T-helper 2 cell treated with Interferon-gamma antibody and Interleukin-4, amounts not matched to agents 100 ng/mL and 5 ng/mL, for 36 hours (primary cell): ENCODE results near the gene ZCCHC14. TPM values are rescaled to one million over a fixed set of nuclear protein-coding genes. Genes with fewer than 3 reads are reported as not detected.

Experiments
- intact Hi-C: fragments of 100-400 bp; cut with micrococcal nuclease; formaldehyde crosslinking; loops from one replicate; pipeline ENCODE4 v1.15.1; 2023
- total RNA-seq: library from RNA; stranded (reverse); gene quantifications from 2 replicates; pipeline ENCODE4 v1.2.3, GENCODE V29; 2022

The ZCCHC14 gene
- total RNA-seq, 1 donor from 2014 or later: 7.4 TPM

DNA sequence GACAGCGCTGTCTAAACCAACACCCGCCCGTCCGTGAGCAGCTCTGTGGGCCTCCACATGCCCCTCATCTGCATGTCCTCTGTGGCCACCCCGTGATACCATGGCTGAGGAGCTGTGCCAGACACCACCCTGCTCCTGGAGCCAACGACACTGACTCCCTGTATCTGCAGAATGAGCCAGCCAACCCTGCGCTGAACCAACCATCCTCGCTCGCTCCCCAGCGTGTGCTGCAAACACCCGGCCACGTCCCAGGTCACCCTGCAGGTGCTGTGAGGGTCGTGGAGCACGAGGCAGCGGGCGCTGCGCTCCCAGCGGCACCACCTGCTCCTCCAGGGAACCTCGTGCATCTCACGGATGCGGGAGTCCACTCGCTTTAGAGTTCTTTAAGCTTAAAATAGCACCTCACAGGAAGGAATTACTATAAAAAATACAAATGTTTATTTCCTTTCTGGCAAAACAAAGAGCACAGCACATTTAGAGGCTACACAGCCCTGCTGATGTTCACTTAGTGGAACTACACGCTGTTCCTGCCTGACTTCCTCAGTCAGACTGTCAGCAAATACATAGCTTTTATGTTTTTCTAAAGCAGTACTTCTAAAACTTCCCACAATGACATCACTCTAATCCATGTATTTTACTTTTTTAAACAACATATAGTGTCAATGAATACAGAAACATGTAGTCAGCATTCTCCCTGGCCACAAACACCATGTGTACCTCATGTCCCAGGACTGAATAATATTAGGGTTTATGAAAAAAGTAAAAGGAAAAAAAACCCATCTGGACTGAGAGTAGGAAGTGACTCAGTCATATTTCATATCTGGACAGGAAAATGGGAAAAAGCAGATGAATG is 57.2 kb downstream of the ZCCHC14 start:
- intact Hi-C loops: no loop called here

DNA sequence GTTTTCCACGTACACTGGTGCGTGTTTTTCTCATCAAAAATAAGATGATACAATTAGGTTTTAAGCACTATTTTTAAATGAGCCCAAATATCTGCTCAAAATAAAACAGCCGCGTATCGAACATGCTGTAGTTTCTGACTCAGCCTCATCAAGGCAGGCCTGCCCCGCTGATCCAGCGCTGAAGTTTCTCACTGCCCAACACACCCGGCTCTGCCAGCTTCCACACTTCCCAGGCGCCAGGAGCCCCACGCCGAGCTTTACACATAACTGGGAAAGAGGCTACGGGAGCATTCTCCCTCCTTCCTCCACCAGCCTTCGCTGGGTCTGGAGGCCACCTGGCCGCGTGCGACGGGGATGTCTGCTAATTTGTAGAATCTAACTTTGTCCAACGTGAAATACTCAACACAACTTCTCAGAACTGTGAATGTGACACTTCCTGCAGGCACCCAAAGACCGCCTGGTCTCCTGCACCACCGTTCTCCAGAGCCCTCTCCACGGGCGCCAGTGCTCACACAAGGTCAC is 58.6 kb downstream of the ZCCHC14 start:
- intact Hi-C loops: no loop called here

DNA sequence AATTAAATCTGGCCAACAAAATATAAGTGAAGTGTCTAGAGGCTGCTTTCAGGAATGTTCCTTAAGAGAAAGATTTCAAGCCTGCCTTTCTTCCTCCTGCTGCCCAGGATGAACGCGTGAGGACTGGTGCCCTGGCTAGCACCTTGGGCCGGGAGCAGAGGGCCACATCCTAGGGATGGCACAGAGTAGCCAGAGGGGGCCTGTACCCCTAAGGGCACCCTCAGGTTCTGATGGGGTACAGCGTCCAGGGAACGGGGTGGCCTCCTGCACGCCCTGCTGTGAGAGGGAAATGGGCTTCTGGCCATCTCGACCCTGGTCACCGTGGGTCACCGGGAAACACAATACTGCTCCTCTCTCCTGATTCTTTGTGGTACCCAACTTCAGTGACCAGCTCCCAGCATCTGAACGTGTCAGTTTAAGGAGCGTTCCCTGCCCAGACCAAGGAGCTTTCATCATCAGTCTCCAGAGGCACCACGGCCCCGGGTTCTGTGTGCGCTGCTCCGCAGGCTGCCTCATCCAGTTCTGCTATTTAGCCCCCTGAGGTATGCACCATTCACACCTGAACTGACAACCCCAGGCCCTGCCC is 60.4 kb downstream of the ZCCHC14 start:
- intact Hi-C loops: no loop called here

DNA sequence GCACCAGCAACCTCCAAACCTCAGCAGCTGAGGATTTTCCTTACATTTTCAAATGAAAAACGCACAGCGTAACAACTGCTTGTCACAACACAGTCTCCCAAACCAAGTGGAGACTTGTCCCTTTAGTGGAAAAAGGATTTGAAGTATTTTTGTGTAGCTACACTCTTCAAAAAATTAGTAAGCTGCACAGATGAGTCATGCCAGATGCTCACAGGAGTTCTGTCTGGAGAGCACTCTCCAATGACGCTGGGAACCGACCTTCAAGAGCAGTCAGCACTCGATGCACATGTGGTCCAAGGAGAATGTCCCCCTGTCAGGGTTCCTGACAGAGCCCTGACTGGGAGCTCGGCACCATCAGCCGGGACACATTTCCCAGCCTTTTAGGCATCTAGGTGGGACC is 60.9 kb downstream of the ZCCHC14 start:
- intact Hi-C loops: no loop called here

DNA sequence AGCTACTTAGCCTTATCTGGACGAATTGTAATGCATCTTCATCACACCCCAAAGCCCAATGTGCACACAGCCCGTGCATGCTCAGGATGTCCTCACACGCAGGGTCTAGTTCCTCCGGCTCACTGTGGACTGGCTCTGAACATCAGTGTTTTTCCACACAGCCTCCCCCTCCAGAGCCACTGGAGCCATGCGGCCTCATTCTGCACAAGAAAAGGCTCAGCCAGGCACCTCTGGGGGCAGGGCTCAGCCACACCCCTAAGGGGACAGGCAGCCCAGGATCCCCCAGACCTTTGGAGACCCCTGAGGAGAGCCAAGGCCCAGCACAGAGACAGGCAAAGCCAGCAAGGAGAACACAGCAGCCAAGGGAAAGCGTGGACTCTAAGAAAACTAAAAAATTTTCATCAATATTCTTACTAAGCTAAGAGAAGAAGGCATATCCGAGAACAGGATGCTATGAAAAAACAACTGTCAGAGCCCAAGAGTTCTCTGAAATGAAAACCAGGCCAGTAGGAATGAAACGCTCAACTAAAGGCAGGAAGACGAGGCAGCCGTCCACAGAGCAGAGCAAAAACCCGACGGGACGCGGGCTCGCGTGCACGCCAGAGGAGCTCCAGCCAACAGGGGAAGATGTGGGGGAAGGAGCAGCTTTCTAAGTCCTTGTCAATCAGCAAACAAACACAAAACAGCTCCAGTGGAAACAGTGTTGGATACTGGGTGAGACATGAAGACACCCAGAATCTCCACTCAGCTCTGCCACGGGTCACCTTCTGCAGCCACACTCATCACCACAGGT is 66.2 kb downstream of the ZCCHC14 start:
- intact Hi-C loops: no loop called here

DNA sequence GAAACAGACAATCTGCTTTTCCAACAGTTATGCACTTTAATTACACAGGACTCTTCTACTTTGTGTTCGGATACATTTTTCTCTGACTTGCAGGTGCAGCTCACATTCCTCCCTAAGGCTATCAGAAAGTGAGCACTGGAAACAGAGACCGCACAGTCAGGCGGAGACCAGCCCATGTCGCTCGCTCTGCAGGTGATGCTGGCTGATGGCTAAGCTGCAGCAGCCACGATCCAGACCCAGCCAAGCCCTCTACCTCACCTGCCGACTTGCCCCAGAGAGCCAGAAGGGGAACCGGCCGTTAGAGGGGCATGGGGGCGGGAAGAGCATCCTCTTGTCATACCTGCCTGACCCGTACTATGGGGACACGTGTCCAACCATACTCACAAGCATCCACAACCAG is 66.9 kb downstream of the ZCCHC14 start:
- intact Hi-C loops: no loop called here

DNA sequence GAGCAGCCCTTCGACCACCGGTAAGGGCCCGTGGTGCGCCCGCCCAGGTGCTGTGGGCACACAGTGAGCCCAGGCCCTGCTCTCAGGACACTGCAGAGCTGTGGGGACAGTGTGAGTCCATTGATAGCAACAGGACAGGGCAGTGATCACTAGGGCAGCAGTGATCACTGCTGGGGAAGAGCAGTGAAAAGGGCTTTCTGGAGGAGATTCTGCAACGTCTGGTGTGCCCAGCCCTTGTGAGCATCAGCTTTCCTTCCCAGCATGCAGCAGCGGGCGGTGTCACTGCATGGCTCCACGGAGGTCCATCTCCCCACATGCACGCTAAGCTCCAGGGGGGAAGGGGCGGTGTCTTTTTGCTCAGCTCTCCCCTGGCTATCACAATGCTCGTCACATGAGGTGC is 68.6 kb downstream of the ZCCHC14 start:
- intact Hi-C loops: no loop called here

DNA sequence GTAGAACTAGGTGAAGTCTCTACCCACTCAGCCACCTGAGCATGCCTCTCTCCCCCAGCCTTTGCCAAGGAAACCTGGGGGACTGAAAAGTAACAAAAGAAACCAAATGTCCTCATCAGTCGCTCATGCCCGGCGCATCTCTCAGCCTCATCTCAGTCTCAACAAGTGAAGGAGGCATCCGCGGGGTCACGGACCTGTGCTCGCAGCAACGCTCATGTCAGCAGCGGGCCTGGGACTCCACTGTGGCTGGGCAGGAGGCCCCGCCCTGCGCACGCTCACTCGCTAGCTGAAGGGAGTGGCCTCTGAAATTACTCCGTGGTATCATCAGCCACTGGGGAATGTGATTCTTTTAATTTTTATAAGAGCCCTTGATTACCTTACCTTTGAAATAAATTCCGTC is 69.4 kb downstream of the ZCCHC14 start:
- intact Hi-C loops: no loop called here

DNA sequence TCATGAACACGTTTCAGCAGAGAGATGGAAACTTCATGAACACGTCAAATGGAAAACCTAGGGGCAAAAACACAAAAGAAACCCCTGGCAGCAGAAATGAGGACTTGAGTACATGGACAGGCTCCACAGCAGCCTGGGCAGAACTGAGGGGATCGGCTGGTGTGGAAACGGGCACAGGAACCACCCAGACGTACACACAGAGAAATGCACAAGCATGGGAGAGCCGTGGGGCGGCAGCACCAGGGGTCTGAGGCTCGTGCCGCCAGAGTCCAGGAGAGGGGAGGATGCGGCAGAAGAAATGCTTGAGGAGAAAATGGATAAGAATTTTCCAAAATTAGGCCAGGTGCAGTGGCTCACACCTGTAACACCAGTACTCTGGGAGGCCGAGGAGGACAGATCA is 70.7 kb downstream of the ZCCHC14 start:
- intact Hi-C loops: no loop called here

DNA sequence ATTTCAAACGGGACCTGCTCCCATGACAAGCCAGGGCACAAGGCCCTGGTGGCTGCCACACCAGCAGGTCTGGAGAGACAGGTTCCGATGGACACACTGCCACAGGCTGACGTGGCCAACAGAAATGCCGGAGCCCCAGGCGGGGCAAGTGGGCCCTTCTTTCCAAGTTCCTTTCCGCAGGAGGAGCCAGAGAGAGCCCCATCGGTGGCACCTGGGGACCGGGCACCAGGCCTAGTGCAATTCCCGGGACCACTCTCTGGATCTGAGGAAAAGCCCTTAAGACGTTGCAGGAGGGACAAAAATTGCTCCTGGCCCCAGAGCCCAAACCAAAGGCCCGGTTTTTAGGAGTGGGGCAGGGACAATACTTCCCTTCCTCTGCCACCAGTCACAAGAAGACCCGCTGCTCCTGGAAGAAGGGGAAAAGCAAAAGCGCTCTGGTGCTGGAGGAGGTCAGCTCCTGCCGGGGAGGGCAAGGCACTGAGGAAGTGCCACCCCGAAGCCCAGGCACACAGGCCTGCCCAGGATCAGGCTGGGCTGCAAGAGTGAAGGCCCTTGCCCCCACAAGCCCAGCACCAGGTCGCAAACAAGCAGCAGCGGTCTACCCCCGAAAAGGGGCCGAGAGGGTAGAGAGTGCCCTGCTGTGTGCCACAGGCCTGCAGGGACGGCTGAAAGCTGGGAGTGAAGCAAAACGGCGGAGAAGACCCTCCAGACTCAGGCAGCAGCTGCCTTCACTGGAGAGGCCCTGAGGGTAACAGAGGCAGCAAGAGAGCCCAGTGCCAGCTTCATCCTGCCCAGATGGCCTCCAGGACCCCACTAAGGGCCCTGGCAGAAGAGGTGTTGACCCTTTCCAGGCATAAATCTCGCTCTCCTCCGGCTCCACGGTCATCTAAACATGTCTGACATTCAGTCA is 71.6 kb downstream of the ZCCHC14 start:
- intact Hi-C loops: no loop called here

DNA sequence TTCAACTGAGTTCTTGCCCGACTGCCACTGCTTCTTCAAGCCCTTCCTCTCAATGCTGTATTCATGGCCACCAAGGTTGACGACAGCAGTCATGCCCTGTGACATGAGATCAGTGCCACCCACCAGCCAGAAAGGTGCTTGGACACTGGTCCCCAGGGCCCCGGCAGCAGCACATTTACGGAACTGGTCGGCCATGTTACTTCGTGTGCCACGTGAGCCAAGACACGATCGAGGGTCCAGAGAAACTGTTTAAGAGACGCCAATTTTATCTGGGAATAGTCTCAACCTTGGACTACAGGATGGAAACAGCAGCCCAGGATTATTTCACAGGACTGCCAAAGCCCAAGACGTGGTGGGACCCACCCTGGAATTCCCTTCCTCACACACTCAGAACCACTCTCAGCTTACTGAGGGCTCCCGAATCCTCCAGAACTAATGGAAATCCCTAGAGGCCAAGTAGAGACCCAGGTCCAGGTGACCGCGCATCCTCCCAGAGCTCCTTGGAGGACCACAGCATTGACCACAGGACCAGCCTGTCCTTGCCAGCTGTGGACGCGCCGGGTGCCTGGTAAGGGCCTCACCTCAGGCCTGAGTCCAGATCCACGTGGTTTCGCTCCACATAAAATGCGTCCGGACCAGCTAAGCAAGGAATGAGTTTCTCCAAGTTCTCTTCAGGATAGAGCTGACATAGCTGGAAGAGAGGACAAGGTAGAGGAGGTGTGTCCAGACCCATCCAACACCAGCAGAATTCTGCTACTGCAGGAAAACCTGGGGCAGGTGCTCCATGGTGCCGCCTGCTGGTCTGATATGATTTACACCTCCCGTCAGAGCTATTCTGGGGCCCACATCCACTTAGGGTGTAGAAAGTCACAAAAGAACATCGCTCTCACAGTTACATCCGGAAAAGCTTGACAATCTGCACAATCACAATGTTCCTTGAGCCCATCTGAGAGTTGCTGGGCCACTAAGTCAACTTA is 72.5 kb downstream of the ZCCHC14 start:
- intact Hi-C loops: no loop called here

DNA sequence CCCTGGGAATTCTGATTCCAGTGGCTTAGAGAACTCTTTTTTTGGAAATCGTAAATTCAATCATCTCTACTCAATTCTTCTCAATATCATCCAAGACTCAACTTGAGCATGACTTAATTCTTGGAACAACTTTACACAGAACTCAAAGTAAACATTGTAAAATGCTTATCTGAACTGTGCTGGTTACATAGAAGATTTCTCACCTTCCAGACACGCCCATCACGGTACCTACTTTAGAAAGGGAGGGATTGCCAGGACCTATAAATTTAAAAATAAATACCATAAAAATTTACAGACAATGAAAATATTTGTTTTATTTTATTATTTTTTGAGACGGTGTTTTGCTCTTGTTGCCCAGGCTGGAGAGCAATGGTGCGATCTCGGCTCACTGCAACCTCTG is 74.2 kb downstream of the ZCCHC14 start:
- intact Hi-C loops: loop anchor here (5.0 kb wide), 1 partner anchor 219 kb away; no protein-coding TSS in a partner anchor

DNA sequence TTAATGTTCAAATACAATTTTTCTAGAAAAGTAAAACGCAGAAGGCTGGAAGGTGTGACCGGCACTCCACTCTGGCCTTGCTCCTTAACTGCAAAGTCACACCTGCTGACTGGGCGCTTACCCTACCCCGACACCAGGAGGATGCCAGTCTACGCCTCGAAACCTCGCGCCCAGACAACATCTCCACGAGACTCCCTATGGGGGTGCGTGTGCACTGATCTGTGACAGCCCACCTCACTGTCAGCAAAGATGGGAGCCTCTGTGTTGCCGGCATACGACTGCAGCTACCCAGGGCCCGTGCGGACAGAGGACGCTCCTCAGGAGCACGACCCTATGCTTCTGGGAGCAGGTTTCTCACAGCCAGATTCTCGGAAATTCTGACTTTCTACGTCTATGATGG is 74.6 kb downstream of the ZCCHC14 start:
- intact Hi-C loops: loop anchor here (5.0 kb wide), 1 partner anchor 219 kb away; no protein-coding TSS in a partner anchor

DNA sequence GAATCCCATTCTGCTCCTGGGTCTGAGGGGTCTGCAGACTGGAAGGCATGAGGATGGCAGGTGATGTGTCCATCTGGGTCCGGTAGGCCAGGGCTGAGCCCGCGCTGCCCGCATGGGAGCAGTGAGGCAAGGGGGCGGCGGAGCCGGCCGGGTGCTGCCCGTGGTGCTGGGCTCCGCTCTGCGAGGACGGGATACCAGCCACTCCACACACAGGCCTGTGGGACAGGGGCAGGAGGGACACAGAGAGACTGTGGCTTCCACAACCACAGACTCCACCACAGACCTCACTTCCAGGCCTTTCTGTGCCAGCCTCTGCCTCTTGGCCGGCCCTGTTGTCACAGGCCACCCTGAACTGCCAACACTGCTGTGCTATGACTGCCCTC is 75.3 kb downstream of the ZCCHC14 start:
- intact Hi-C loops: loop anchor here (5.0 kb wide), 1 partner anchor 220 kb away; no protein-coding TSS in a partner anchor

DNA sequence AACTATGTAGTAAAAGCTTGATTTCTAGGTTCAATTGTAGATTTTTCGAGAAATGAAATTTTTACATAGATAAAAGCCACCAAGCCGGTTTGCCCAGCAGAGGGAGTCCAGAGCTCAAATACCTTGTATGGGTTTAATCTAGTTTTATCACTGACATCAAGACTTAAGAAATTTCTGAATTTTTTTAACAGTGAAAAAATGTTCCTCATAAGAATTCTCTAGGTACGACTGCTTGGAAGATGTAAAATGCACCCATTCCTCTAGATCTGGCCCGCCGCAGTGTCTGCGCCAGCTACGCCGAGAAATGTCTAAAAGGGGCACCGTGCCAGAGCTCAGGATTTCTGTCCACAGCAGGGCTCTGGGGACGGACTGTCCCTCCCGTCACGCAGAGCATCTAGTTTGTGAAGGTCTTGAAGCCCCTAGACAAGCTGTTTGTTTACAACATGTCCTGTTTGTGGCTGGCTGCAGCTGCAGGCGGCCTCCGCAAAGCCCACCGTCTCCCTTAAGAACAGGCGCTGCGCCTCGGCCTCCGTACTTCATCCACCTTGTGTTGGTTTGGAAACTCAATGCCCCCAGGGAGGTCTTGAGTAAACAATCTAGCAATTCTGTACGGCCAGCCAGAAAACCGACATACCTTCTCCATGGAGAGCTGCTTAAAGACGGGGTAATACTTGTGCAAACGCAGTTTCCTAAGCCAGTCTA is 75.8 kb downstream of the ZCCHC14 start:
- intact Hi-C loops: loop anchor here (5.0 kb wide), 1 partner anchor 220 kb away; no protein-coding TSS in a partner anchor

DNA sequence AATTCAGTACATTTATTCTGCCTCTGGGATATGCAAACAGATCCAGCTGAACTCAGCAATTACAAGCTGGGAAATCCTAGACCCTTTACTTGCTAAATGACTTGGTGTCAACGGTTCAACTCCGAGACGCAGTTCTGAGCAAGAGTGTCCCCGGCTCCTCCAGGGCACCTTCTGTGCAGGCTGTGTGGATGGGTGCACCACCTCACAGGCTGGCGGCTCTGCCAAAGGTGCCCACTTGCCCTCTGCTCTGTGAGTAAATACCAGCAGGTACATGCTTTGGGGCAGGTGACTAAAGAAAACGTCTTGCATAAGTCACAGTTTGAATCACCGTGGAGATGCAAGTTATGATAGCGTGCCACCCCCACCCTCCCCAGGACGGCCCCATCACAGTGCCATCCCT is 77.4 kb downstream of the ZCCHC14 start:
- intact Hi-C loops: loop anchor here (5.0 kb wide), 1 partner anchor 222 kb away; no protein-coding TSS in a partner anchor

DNA sequence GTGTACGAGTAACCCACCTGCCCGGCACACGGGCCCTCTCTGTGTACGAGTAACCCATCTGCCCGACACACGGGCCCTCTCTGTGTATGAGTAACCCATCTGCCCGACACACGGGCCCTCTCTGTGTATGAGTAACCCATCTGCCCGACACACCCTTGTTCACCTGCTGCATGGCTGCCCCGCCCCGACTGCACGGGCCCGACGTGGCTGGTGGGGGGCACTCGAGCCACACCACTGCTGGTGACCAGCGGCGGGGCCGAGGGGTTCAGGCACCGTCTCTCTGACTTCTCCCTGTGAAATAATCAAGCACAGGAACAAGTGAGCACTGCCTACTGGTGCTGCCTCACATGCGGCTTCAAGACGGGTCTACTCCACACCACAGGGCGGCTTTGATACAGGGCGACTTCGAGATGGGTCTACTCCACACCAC is 78.6 kb downstream of the ZCCHC14 start:
- intact Hi-C loops: no loop called here

DNA sequence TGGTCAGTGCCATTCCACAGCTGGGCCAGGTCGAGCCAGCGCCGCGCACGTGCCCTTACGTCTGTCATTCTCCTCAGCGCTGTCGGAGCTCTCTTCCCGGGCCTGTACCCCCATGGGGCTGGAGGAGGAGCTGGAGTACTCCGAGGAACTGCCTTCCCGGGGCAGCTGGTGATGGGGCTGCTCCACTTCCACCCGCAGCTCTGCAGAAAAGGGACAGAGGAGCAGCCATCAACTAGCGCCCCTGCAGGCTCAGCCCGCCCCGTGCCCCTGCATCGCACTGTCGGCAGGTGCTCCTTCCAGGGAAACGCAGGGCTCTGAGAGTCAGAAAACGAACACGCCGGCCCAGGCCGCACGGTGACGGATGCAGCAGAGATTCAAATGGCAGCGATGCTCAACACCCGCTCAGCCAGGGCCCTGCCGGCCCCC is 79.8 kb downstream of the ZCCHC14 start:
- intact Hi-C loops: no loop called here
